ENCODE data around the gene ZNF425.

Gene ZNF425

DNA sequence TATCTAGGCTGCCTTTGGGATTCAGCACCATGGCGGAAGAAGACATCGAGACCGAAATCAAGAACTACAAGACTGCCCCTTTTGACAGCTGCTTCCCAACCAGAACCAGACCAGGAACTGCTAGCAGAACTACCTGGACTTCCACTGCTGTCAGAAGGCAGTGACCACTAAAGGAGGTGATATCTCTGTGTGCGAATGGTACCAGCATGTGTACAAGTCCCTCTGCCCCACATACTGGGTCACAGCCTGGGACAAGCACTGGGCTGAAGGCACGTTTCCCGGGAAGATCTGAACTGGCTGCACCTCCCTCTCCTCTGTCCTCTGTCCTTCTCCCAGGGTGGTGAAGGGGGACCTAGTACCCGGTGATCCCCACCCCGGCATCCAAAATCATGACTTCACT is 72.2 kb downstream of the ZNF425 start:
- Histone ChIP-seq H3K9me3 (ENCODE audit: low read depth, low read length) (no peaks in the 10 kb centered on the region), H3K36me3 (ENCODE audit: insufficient read depth, low read length) (no peaks in the 10 kb centered on the region), H3K4me3 (no peak overlapping the region), H3K9ac (ENCODE audit: insufficient read length) (no peak overlapping the region), H3K27ac (no peak overlapping the region)
- TF ChIP-seq FOXP2 (optimal IDR thresholded peaks at IDR 0.05; ENCODE audit: control extremely low read depth, extremely low read length, insufficient read depth) (no peak), EZH2 (IDR thresholded peaks at IDR 0.05) (no peak), POLR2AphosphoS5 (IDR thresholded peaks at IDR 0.05; ENCODE audit: borderline replicate concordance, low read depth, low read length) (no peak)
- DNase-seq (ENCODE audit: low read depth, low spot score), result no peak

DNA sequence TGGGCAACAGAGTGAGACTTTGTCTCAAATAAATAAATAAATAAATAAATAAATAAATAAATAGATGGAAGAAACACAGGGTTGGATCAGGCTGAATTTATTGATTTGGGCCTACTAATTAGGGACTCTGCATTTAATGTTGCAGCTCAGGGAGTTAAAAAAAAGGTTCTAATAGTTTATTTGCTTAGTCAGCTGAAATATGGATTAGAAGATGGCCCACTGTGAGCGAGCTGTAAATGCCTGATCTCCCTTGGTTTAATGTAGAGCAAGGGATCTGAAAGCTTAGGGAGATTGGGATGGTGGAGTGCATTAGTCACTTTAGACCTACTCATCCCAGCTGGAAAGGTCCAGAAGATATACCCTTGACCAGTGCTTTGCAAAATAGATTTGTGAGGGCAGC is 72.7 kb downstream of the ZNF425 start:
- H3K27ac ChIP-seq, result no peak overlapping the region
- H3K4me3 ChIP-seq, result no peak overlapping the region
- DNase-seq (ENCODE audit: low read depth, low spot score), result no peak
- TF ChIP-seq FOXP2 (optimal IDR thresholded peaks at IDR 0.05; ENCODE audit: control extremely low read depth, extremely low read length, insufficient read depth), result no peak
- no peak for TF ChIP-seq POLR2AphosphoS5 (IDR thresholded peaks at IDR 0.05; ENCODE audit: borderline replicate concordance, low read depth, low read length)
- TF ChIP-seq EZH2 (IDR thresholded peaks at IDR 0.05), result no peak
- H3K9ac ChIP-seq (ENCODE audit: insufficient read length), result no peak overlapping the region
- H3K36me3 ChIP-seq (ENCODE audit: insufficient read depth, low read length), result no peaks in the 10 kb centered on the region
- no peaks in the 10 kb centered on the region for H3K9me3 ChIP-seq (ENCODE audit: low read depth, low read length)
